HG02973 (cell line): ENCODE measurements around the gene ZBTB12.
"Not testable (repeated sequence)": the region's sequence is repeated elsewhere in the genome, so short reads cannot be mapped to it uniquely, and the experiment has no call there.

Experiments
- ATAC-seq: cut with Tn5 transposase; IDR thresholded peaks from one replicate; pipeline ENCODE4 v1.9.1; 2021; ENCODE audit warnings: moderate library complexity; ENCODE audit not compliant: unreplicated experiment

Gene ZBTB12

GRCh38 chr6:31877125-31877650, 24.7 kb downstream of the ZBTB12 start:
- no peak for ATAC-seq

DNA sequence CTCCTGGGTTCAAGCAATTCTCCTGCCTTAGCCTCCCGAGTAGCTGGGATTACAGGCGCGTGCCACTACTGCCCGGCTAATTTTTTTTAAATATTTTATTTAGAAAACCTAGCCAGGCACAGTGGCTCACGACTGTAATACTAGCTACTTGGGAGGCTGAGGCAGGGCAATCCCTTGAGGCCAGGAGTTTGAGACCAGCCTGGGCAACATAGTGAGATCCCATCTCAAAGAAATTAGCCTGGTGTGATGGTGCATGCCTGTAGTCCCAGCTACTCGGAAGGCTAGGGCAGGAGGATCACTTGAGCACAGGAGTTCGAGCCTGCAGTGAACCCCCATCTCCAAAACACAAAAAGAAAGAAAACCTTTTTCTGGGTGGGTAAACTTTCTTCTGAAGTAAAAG, 25.5 kb downstream of the ZBTB12 start:
- ATAC-seq = no peak

DNA sequence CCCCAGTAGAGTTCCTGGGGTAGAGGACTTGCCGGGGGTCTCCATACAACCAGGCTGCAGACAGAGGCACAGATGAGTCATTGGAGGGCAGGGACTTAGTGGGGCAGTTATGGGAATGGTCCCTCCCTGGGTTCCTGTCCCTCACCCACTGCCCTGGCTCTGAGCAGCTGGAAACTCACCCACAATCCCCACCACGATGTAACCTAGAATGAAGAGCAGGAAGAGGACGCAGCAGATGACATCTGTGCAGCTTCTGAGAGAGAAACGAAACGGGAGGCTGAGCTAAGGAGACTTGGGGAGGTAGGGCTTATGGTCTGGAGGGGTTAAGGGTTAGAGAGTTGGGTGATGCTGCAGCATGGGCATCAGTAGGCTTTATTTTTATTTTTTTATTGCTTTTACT, 26.0 kb downstream of the ZBTB12 start:
- ATAC-seq = no peak

GRCh38 chr6:31874836-31875572, 26.9 kb downstream of the ZBTB12 start:
- ATAC-seq = no peak

- ATAC-seq = no peak
Measured at GRCh38 chr6:31874084-31874670, 27.7 kb downstream of the ZBTB12 start.

DNA sequence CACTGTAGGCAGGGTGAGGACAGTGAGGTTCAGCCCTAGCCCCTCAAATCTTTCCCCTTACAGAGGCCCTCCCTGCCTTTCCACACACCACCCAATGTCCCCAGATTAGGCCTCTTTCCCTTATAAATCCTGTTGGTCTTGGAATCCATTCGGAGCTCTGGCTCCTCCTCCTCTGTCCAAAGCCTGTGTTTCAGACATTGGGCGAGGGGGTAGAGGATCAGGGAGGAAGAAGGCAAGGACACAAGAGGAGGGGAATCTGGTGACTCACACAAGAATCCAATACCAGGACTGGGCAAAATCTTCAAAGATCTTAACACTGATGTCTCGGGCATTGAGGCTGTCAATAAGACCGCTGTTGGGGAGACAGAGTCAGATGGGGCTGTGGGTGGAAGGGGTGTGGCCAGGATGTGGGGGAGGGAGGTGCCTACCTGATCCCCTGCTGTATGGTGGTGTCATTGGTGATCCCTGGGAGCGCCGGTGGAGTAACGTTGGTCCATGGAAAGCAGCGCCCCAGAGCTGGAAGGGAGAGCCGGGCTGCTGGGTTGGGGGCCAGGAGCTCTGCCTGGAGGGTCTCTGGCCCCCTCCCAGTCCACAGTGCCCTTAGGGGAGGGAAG, 30.7 kb downstream of the ZBTB12 start:
- no peak for ATAC-seq

- no peak for ATAC-seq
Measured at GRCh38 chr6:31870385-31870921, 31.4 kb downstream of the ZBTB12 start.

GRCh38 chr6:31869343-31869742, 32.5 kb downstream of the ZBTB12 start:
- no peak for ATAC-seq

DNA sequence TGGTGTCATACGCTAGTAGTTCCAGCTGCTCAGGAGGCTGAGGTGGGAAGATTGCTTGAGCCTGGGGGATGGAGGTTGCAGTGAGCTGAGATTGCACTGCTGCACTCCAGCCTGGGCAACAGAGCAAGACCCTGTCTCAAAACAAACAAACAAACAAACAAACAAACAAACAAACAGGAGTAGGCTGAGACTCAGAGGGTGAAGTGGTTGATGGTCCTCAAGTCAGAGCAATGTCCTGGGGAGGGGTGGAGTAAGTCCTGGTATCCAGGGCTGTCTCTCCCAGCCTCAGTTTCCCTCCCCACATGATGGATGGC, 33.3 kb downstream of the ZBTB12 start:
- ATAC-seq = not testable (repeated sequence)

- no peak for ATAC-seq
Measured at GRCh38 chr6:31865205-31866118, 36.4 kb downstream of the ZBTB12 start.

- no peak for ATAC-seq
Measured at GRCh38 chr6:31864818-31865204, 37.1 kb downstream of the ZBTB12 start.

DNA sequence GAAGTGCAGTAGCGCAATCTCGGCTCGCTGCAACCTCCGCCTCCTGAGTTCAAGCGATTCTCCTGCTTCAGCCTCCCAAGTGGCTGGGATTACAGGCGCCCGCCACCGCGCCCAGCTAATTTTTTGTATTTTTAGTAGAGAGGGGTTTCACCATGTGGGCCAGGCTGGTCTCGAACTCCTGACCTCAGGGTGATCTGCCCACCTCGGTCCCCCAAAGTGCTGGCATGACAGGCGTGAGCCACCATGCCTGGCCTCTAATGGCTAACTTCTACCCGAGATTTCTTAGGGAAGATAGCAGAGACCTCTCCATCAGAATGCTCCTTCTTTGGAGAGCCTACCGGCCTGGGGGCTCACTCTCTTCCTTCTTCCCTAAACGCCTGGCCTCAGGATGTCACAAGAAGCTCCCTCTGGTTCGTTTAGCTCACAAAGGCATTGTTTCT, 37.7 kb downstream of the ZBTB12 start:
- not testable (repeated sequence) for ATAC-seq

DNA sequence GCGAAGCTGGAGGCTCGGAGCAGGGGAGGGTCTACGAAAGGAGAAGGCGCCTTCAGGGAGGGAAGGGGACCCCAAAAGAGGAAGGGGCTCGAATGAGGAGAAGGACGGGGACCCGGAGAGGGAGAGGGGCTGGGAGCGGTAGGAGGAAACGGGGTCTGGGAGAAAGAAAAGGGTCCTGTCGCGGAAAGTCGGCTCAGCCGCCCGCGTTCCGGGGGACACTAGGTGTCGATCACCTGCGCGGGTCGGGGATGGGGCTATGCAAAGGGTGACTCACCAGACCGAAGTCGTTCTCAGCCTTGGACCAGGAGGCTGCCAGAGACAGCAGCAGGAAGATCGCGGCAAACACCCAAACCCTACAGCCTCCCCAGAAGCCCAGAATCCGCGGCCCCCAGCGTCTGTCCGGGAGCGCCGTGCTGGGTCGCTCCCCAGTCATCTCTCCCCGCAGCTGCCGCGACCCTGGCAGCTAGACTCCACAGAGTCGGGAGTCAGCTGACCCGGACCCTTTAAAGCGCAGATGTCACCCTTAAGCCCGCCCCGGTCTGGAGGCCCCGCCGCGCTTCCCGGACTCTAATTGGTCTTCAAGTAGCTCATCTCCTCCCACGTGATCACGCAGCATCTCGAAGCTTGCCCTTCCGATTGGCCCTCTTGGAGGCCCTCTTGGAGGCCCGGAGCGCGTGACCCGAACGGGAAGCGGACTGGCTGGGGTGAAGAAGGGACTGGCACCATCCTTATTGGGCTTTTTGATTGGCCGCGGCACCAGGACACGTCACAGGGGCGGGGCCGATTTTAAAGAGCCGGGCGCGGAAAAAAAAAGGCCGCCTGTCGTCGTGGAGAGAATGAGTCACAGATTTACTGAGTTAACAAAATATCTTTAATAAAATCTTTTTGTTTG, 39.3 kb downstream of the ZBTB12 start, which contains the start of gene NEU1:
Gene NEU1, minus strand, starts transcription at position 478 of the 892 bp plus-strand sequence. Its CDS starts 45 bp downstream, at position 433.
- peak; percentile 75 for ATAC-seq

DNA sequence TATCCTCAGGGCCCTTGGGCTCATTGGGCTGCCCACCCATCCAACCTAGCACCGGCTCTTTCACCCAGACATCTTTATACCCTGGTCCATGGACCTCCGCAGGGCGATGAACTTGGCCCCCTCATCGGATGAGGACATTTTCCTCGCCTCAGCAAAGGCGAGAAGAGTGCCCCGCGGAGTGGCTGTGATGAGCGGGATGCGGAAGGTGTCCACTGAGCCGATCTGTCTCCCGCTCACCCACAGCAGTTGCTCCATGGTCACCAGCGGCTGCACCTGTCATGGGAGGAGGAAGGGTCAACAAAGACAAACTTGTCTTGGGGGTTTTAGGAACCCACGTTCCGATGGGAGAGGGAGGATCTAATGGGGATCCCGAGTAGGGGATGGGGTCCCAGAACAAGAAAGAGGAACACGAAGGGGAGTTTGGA, 40.0 kb downstream of the ZBTB12 start:
- no peak for ATAC-seq

DNA sequence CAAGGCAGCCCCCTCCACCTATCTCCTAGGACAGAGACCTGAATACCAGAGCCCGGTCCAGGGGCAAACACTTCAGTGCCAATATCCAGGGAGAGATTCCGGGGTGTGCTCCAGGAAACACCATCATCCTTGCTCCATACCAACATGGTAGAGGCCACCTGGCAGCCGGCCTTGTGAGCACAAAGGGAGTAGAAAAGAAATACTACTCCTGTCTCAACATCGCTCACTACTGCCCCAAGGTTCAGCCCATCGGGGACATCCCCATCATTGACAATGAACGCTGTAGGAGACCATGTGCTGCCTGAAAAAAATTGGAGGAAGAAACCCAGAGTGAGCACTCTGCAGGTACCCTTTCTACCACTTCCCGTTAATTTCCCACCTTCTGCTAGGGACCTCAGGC, 40.7 kb downstream of the ZBTB12 start:
- ATAC-seq = no peak

DNA sequence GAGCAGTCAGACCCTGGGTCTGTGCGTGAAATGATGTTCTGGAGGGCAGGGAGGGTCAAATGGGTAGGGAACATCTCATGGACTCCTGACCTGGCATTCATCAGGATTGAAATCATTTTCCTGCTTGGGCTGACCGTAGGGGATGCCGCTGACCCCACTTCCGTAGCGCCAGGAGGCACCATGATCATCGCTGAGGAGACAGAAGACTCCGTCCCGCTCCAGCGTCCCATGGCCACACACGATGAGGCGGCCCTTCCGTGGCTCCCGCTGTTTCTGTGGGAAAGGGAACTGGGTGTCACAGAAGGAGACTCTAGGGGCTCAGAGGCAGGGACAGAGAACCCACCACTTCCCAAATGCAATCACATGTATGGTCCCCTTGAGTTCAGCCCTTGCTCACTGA, 41.5 kb downstream of the ZBTB12 start:
- ATAC-seq = no peak

- no peak for ATAC-seq
Measured at GRCh38 chr6:31859923-31860322, 42.0 kb downstream of the ZBTB12 start.

GRCh38 chr6:31858707-31859106, 43.2 kb downstream of the ZBTB12 start:
- ATAC-seq = no peak

DNA sequence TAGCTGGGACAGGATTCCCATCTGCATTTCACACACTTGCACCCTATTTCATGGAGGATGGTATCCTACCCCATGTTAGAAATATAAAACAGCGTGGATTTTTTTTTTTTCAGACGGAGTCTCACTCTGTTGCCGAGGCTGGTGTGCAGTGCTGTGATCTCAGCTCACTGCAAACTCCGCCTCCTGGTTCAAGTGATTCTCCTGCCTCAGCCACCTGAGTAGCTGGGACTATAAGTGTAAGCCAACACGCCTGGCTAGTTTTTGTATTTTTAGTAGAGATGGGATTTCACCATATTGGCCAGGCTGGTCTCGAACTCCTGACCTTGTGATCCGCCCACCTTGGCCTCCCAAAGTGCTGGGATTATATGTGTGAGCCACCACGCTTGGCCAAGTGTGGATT, 44.1 kb downstream of the ZBTB12 start:
- ATAC-seq = not testable (repeated sequence)
